Lower leg skin (tissue), 4 donors: ENCODE data around the gene AP3S1. TPM values are rescaled to one million over a fixed set of nuclear protein-coding genes. Genes with fewer than 3 reads are reported as not detected.

Source experiments
- DNase-seq, 2 donors: peaks; one replicate each; pipeline ENCODE4 v3.0.0-alpha.2; 2019; ENCODE audit warnings: low spot score in 2 of 2
- H3K4me3 ChIP-seq: fragments of 200-600 bp; sonication (generic); 2 replicates; pipeline ENCODE4 v1.5.1; 2017; ENCODE audit warnings: mild to moderate bottlenecking, low read depth; ENCODE audit not compliant: poor library complexity, severe bottlenecking
- POLR2A ChIP-seq, 2 donors: fragments of 450-650 bp; IDR thresholded peaks; one replicate each; pipeline ENCODE4 v1.6.1; 2016 to 2017; ENCODE audit warnings: antibody characterized with exemption in 2 of 2, mild to moderate bottlenecking in 1 of 2, moderate library complexity in 1 of 2
- WGBS, 2 donors: methylation state at CpG; one replicate each; pipeline ENCODE4 v1.1.5; 2018; 5-methylcytosine and 5-hydroxymethylcytosine counted together
- intact Hi-C: fragments of 100-400 bp; cut with DNase I; formaldehyde crosslinking; loops from one replicate; pipeline ENCODE4 v1.15.0; 2023; ENCODE audit warnings: low total_unique reads
- total RNA-seq, 4 donors: library from RNA; depleted of rRNA; stranded (reverse); fragments of >200 nt; gene quantifications; one replicate each; pipeline ENCODE4 v1.1.0, GENCODE V29; 2016
- TF ChIP-seq, protein P1 (sequence below), 3 donors: fragments of 450-650 bp; IDR thresholded peaks; one replicate each; pipeline ENCODE4 v1.5.1; 2016; ENCODE audit warnings: antibody characterized with exemption in 3 of 3, mild to moderate bottlenecking in 3 of 3, moderate library complexity in 2 of 3

The AP3S1 gene
- total RNA-seq, 4 donors from 2014 or later: 53.3 to 198 (median 72.8) TPM

DNA sequence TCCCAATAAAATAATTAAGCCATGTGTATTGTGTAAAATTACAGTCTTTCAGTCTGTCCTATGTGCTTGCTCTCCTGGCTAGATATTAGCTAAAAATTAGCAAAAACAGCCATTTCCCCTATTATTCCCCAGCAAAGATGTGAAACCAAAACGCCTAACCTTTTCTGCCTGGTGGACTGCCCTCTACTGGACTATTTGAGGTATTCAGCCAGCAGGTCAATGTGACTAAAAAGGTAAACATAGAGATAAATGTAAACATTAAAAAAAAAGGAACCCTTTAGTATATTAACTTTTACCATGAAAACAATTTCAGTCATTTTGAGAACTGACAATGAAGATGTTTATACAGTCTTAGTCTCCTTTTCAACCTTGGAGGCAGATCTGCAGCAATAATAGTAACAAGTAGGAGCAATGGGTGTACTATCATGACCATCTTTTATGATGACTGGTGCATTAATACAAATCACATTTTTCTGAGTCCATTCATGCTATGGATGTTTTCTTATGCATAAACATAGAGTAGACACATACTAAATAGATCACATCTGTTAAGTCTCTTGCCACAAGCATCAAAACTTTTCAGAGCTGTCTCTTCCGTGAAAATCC is 10.5 kb upstream of the AP3S1 start:
- WGBS, 2 donors: 43 to 46% methylated on average over 2 of the region's 2 CpGs
- no peak for TF ChIP-seq POLR2A (IDR thresholded peaks at IDR 0.05)
- TF ChIP-seq, protein P1, sequence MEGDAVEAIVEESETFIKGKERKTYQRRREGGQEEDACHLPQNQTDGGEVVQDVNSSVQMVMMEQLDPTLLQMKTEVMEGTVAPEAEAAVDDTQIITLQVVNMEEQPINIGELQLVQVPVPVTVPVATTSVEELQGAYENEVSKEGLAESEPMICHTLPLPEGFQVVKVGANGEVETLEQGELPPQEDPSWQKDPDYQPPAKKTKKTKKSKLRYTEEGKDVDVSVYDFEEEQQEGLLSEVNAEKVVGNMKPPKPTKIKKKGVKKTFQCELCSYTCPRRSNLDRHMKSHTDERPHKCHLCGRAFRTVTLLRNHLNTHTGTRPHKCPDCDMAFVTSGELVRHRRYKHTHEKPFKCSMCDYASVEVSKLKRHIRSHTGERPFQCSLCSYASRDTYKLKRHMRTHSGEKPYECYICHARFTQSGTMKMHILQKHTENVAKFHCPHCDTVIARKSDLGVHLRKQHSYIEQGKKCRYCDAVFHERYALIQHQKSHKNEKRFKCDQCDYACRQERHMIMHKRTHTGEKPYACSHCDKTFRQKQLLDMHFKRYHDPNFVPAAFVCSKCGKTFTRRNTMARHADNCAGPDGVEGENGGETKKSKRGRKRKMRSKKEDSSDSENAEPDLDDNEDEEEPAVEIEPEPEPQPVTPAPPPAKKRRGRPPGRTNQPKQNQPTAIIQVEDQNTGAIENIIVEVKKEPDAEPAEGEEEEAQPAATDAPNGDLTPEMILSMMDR (IDR thresholded peaks at IDR 0.05): no peak
- intact Hi-C loops: no loop called here
- no peak overlapping the region for H3K4me3 ChIP-seq
- no peak for DNase-seq

- intact Hi-C loops: no loop called here
- WGBS, 2 donors: 80 to 90% methylated on average over 4 of the region's 4 CpGs
- no peak for TF ChIP-seq POLR2A (IDR thresholded peaks at IDR 0.05)
- TF ChIP-seq, protein P1 (IDR thresholded peaks at IDR 0.05): no peak
Observed at GRCh38 chr5:115835481-115835880, 6.3 kb upstream of the AP3S1 start.

GRCh38 chr5:115838885-115839518 is 2.7 kb upstream of the AP3S1 start:
- no peak overlapping the region for H3K4me3 ChIP-seq

More at GRCh38 chr5:115835481-115835880, 6.3 kb upstream of the AP3S1 start:
- H3K4me3 ChIP-seq: no peak overlapping the region
- DNase-seq: no peak

GRCh38 chr5:115840873-115841272 is 862 bp upstream of the AP3S1 start:
- no peak for TF ChIP-seq POLR2A (IDR thresholded peaks at IDR 0.05)
- TF ChIP-seq, protein P1 (IDR thresholded peaks at IDR 0.05): no peak
- 0 to 1% methylated on average over 5 of the region's 5 CpGs for WGBS, 2 donors
- peak overlapping the region; percentile 88 for H3K4me3 ChIP-seq
- intact Hi-C loops: no loop called here
- no peak for DNase-seq

More at GRCh38 chr5:115838885-115839518, 2.7 kb upstream of the AP3S1 start:
- no peak for DNase-seq
- intact Hi-C loops: no loop called here
- WGBS, 2 donors: 41 to 43% methylated on average over 10 of the region's 10 CpGs
- TF ChIP-seq POLR2A (IDR thresholded peaks at IDR 0.05): no peak
- TF ChIP-seq, protein P1 (IDR thresholded peaks at IDR 0.05): no peak

- H3K4me3 ChIP-seq: peak overlapping the region; percentile 88
- no peak for TF ChIP-seq POLR2A (IDR thresholded peaks at IDR 0.05)
- TF ChIP-seq, protein P1 (IDR thresholded peaks at IDR 0.05): peak in 1 of 3 donors; percentile 3
- intact Hi-C loops: no loop called here
- DNase-seq: no peak
- 0% methylated on average over 19 to 23 of the region's 68 CpGs for WGBS, 2 donors
Observed at GRCh38 chr5:115842089-115842935, 577 bp downstream of the AP3S1 start.
